ENCODE measurements around the gene TCEANC2. TPM values are rescaled to one million over a fixed set of nuclear protein-coding genes. Genes with fewer than 3 reads are reported as not detected.

TCEANC2 gene
- total RNA-seq, 4 donors from 2014 or later, result 4.8 to 8.1 (median 6.4) TPM

DNA sequence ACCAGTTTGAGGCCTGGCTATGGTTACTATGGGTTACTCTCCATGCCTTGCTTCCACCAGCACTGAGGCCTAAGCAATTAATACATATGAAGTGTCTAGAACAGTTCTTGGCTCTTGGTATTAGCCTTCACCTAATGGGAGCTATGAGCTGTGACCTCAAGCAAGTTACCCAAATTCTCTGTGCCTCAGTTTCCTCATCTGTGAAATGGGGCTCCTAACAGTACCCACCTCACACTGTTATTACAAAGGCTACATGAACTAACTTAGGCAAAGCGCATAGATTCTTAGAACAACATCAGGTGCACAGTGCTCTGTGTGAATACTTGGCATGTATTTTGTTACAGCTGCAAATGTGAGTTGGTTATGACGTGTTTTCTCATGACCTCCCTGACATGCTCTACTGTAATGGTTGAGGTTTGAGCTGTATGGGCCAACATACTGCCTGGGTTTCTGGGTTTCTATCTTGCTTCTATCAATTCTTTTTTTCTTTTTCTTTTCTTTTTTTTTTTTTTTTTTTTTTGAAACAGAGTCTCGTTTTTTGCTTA lies 72.9 kb downstream of the TCEANC2 start:
- no peaks in the 10 kb centered on the region for H3K9me3 ChIP-seq
- H3K4me1 ChIP-seq, result peaks cover 8% of the 10 kb centered on the region
- H3K27me3 ChIP-seq, result no peaks in the 10 kb centered on the region
- no peak overlapping the region for H3K4me3 ChIP-seq
- no peak for TF ChIP-seq EP300 (IDR thresholded peaks at IDR 0.05)
- TF ChIP-seq, protein P1, sequence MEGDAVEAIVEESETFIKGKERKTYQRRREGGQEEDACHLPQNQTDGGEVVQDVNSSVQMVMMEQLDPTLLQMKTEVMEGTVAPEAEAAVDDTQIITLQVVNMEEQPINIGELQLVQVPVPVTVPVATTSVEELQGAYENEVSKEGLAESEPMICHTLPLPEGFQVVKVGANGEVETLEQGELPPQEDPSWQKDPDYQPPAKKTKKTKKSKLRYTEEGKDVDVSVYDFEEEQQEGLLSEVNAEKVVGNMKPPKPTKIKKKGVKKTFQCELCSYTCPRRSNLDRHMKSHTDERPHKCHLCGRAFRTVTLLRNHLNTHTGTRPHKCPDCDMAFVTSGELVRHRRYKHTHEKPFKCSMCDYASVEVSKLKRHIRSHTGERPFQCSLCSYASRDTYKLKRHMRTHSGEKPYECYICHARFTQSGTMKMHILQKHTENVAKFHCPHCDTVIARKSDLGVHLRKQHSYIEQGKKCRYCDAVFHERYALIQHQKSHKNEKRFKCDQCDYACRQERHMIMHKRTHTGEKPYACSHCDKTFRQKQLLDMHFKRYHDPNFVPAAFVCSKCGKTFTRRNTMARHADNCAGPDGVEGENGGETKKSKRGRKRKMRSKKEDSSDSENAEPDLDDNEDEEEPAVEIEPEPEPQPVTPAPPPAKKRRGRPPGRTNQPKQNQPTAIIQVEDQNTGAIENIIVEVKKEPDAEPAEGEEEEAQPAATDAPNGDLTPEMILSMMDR (IDR thresholded peaks at IDR 0.05), result no peak
- no peak for TF ChIP-seq POLR2AphosphoS5 (IDR thresholded peaks at IDR 0.05)
- TF ChIP-seq POLR2A (IDR thresholded peaks at IDR 0.05), result no peak
- H3K36me3 ChIP-seq, result no peaks in the 10 kb centered on the region
- H3K27ac ChIP-seq, result no peak overlapping the region
- WGBS, result 80% methylated on average over 3 of the region's 3 CpGs
- no peak for DNase-seq (ENCODE audit: low spot score in 2 of 2)

DNA sequence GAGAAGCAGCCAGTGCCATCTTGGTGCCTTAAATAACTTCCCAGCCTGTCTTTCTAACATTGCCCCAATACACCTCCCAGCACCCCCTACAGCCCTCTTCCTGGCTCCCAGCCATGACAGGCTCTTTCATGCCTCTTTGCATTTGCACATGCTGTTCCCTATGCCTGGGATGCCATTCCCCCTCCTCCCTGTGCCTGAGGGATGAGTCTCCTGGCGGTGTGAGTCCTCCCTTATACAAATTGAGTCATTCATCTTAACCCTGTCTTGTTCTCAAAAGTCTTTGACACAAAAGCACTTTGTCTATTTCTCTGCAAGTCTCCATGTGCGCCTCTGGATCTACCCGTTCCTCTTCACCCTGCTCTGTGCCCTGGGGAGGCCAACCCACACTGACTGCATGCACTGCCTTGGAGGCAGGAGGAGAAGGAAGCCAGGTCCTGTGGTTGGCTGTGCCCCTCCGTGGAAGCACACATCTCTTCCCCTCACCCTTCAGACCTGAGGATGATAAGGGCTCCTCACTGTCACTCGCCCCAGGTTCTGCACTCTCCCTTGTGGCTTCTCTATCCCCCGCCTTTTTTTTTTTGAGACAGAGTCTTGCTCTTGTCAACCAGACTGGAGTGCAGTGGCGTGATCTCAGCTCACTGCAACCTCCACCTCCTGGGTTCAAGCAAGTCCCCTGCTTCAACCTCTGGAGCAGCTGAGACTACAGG lies 74.3 kb downstream of the TCEANC2 start:
- Histone ChIP-seq H3K36me3 (no peaks in the 10 kb centered on the region), H3K9me3 (no peaks in the 10 kb centered on the region), H3K27me3 (no peaks in the 10 kb centered on the region), H3K4me3 (no peak overlapping the region), H3K27ac (no peak overlapping the region), H3K4me1 (no peaks in the 10 kb centered on the region)
- WGBS, result 81% methylated on average over 7 of the region's 7 CpGs
- no peak for DNase-seq (ENCODE audit: low spot score in 2 of 2)
- TF ChIP-seq EP300 (IDR thresholded peaks at IDR 0.05), result no peak
- TF ChIP-seq, protein P1 (IDR thresholded peaks at IDR 0.05), result no peak
- TF ChIP-seq POLR2A (IDR thresholded peaks at IDR 0.05), result no peak
- no peak for TF ChIP-seq POLR2AphosphoS5 (IDR thresholded peaks at IDR 0.05)

DNA sequence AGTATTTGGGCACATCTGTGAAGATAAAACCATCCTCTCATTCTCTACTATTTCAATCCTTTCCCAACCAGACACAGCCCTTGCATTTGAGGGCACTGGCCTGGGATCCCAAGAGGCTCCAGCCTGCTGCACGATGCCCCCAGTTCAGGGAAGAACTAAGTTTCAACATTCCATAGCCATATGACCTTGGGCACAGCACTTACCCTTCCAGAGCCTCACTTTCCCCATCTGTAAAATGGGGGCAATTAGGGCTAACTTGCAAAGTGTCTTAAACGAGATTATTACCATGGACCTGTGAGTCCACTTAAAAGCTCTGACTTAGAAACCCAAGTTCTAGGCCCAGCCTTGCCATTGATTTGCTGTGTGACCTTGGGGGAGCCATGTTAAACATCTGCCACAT lies 76.5 kb downstream of the TCEANC2 start:
- Histone ChIP-seq H3K9me3 (no peaks in the 10 kb centered on the region), H3K4me3 (no peak overlapping the region), H3K36me3 (no peaks in the 10 kb centered on the region), H3K27ac (no peak overlapping the region), H3K4me1 (no peaks in the 10 kb centered on the region), H3K27me3 (no peaks in the 10 kb centered on the region)
- DNase-seq (ENCODE audit: low spot score in 2 of 2), result no peak
- TF ChIP-seq EP300 (IDR thresholded peaks at IDR 0.05) (no peak), POLR2A (IDR thresholded peaks at IDR 0.05) (no peak), POLR2AphosphoS5 (IDR thresholded peaks at IDR 0.05) (no peak)
- TF ChIP-seq, protein P1 (IDR thresholded peaks at IDR 0.05), result no peak
- WGBS, result 82% methylated on average over 2 of the region's 2 CpGs

DNA sequence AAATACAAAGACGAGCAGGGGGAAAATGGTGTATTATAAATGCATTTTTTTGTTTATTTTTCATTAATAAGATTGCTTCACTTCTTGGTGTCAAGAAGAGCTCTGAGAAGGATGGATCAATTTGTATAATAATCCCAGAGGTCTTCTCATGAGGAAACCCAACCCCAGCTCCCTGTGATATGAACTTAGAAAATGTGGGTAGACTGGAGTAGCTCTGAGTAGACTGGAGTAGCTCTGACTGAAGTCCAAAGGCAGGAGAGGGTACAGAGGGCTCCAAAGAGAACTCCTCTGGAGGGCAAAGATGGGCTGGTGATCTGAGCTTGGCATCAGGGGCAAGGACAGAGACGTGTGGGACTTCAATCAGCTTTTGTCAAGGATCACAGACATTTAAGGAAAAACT lies 78.0 kb downstream of the TCEANC2 start:
- H3K27me3 ChIP-seq, result no peaks in the 10 kb centered on the region
- H3K4me1 ChIP-seq, result no peaks in the 10 kb centered on the region
- DNase-seq (ENCODE audit: low spot score in 2 of 2), result no peak
- no peaks in the 10 kb centered on the region for H3K36me3 ChIP-seq
- no peak for TF ChIP-seq POLR2AphosphoS5 (IDR thresholded peaks at IDR 0.05)
- TF ChIP-seq, protein P1 (IDR thresholded peaks at IDR 0.05), result no peak
- no peak for TF ChIP-seq EP300 (IDR thresholded peaks at IDR 0.05)
- TF ChIP-seq POLR2A (IDR thresholded peaks at IDR 0.05), result no peak
- 89% methylated on average over 2 of the region's 2 CpGs for WGBS
- H3K4me3 ChIP-seq, result no peak overlapping the region
- H3K27ac ChIP-seq, result no peak overlapping the region
- no peaks in the 10 kb centered on the region for H3K9me3 ChIP-seq

DNA sequence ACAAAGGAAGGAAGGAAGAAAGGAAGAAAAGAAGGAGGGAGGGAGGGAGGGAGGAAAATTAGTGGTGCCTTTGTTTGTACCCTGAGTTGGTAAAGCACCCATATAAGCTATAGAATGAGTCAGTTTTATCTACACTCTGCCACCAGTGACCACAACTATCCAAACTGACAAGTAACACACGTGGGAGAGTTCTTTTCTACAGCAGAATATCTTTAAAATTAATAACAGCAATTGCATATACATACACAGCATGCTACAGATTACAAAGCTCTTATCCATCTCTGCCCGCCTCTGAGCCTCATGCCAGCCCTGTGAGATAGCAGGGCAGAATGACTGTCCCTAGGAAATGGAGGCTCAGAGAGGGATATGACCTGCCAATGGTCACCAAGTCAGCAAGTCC lies 79.1 kb downstream of the TCEANC2 start:
- TF ChIP-seq, protein P1 (IDR thresholded peaks at IDR 0.05), result no peak
- TF ChIP-seq POLR2AphosphoS5 (IDR thresholded peaks at IDR 0.05) (no peak), EP300 (IDR thresholded peaks at IDR 0.05) (no peak), POLR2A (IDR thresholded peaks at IDR 0.05) (no peak)
- DNase-seq (ENCODE audit: low spot score in 2 of 2), result no peak
- WGBS, result 64% methylated on average over 2 of the region's 2 CpGs
- Histone ChIP-seq H3K27ac (no peak overlapping the region), H3K4me1 (no peaks in the 10 kb centered on the region), H3K4me3 (no peak overlapping the region), H3K9me3 (no peaks in the 10 kb centered on the region), H3K36me3 (no peaks in the 10 kb centered on the region), H3K27me3 (no peaks in the 10 kb centered on the region)

Data from suprapubic skin (tissue), 4 donors.